ENCODE results near the gene PRPF4. TPM values are rescaled to one million over a fixed set of nuclear protein-coding genes. Genes with fewer than 3 reads are reported as not detected.
"Not testable (repeated sequence)": the region's sequence is repeated elsewhere in the genome, so short reads cannot be mapped to it uniquely, and the experiment has no call there.

PRPF4 gene
- total RNA-seq, 2 experiments from 2014 or later: 68.8 to 72.4 TPM

GRCh38 chr9:113261917-113262671 is 13.4 kb upstream of the PRPF4 start:
- ChIA-PET POLR2A (no interaction called here), CTCF (no interaction called here)

GRCh38 chr9:113266174-113266573 is 9.3 kb upstream of the PRPF4 start:
- ChIA-PET POLR2A (interaction anchor here (0.6 kb wide), 1 partner anchor 1090 kb away, joined by 3 read pairs; no protein-coding TSS in a partner anchor), CTCF (interaction anchor here (0.7 kb wide), 1 partner anchor 11 kb away, joined by 3 read pairs; no protein-coding TSS in a partner anchor)

- CTCF ChIA-PET: no interaction called here
- POLR2A ChIA-PET: no interaction called here
These were observed 7.4 kb upstream of the PRPF4 start for GRCh38 chr9:113267911-113268566.

- ChIA-PET CTCF (no interaction called here), POLR2A (interaction anchor here (1.4 kb wide), 1 partner anchor 49 kb away, joined by 5 read pairs; no protein-coding TSS in a partner anchor)
These were observed 6.1 kb upstream of the PRPF4 start for GRCh38 chr9:113269355-113269754.

GRCh38 chr9:113269871-113270270 is 5.6 kb upstream of the PRPF4 start:
- ChIA-PET POLR2A (interaction anchor here (0.5 to 1.4 kb wide), 2 partner anchors 50 to 79 kb away, joined by 4 to 5 read pairs; no protein-coding TSS in a partner anchor), CTCF (no interaction called here)

GRCh38 chr9:113274474-113275156 is 843 bp upstream of the PRPF4 start:
- CTCF ChIA-PET: interaction anchor here (0.8 to 2.2 kb wide), 16 partner anchors 53 to 383 kb away, joined by 3 to 14 read pairs (median 4); partner anchors contain the start of genes ALAD, BSPRY, C9orf43 and FKBP15
- POLR2A ChIA-PET: interaction anchor here (0.7 to 3.1 kb wide), 9 partner anchors 54 to 1048 kb away, joined by 3 to 18 read pairs (median 6); partner anchors contain the start of genes ALAD, BSPRY, C9orf43 and FKBP15

GRCh38 chr9:113278840-113279239 is 3.4 kb downstream of the PRPF4 start:
- ChIA-PET CTCF (no interaction called here), POLR2A (no interaction called here)

- CTCF ChIA-PET: no interaction called here
- POLR2A ChIA-PET: no interaction called here
These were observed 5.9 kb downstream of the PRPF4 start for GRCh38 chr9:113281356-113281755.

GRCh38 chr9:113289091-113289490 is 13.6 kb downstream of the PRPF4 start:
- CTCF ChIA-PET: no interaction called here
- POLR2A ChIA-PET: no interaction called here

GRCh38 chr9:113290052-113290607 is 14.7 kb downstream of the PRPF4 start:
- ChIA-PET POLR2A (interaction anchor here (0.7 kb wide), 1 partner anchor 16 kb away, joined by 3 read pairs; no protein-coding TSS in a partner anchor), CTCF (interaction anchor here (0.7 kb wide), 1 partner anchor 14 kb away, joined by 3 read pairs; the partner anchor contains the start of genes CDC26 and PRPF4)

- POLR2A ChIA-PET: interaction anchor here (0.6 to 0.7 kb wide), 2 partner anchors 47 to 106 kb away, joined by 3 to 4 read pairs; no protein-coding TSS in a partner anchor
These were observed 17.9 kb downstream of the PRPF4 start for GRCh38 chr9:113293285-113293878.

GRCh38 chr9:113296247-113296646 is 20.8 kb downstream of the PRPF4 start:
- CTCF ChIA-PET, POLR2A ChIA-PET: not testable (repeated sequence)

More at GRCh38 chr9:113293285-113293878, 17.9 kb downstream of the PRPF4 start:
- CTCF ChIA-PET: no interaction called here

- ChIA-PET CTCF (interaction anchor here (0.8 kb wide), 1 partner anchor 22 kb away, joined by 3 read pairs; no protein-coding TSS in a partner anchor), POLR2A (interaction anchor here (0.7 kb wide), 1 partner anchor 9 kb away, joined by 3 read pairs; no protein-coding TSS in a partner anchor)
These were observed 21.5 kb downstream of the PRPF4 start for GRCh38 chr9:113296796-113297558.

- POLR2A ChIA-PET: no interaction called here
- CTCF ChIA-PET: interaction anchor here (0.6 kb wide), 2 partner anchors 105 to 963 kb away, joined by 3 read pairs; no protein-coding TSS in a partner anchor
These were observed 22.9 kb downstream of the PRPF4 start for GRCh38 chr9:113298311-113298710.

GRCh38 chr9:113298924-113299770 is 23.7 kb downstream of the PRPF4 start:
- CTCF ChIA-PET: interaction anchor here (0.6 kb wide), 2 partner anchors 104 to 964 kb away, joined by 3 read pairs; no protein-coding TSS in a partner anchor
- POLR2A ChIA-PET: no interaction called here

GRCh38 chr9:113299800-113300292 is 24.4 kb downstream of the PRPF4 start:
- ChIA-PET CTCF (no interaction called here), POLR2A (no interaction called here)

GRCh38 chr9:113301548-113301947 is 26.1 kb downstream of the PRPF4 start:
- ChIA-PET CTCF (no interaction called here), POLR2A (no interaction called here)

Measured in activated CD8-positive, alpha-beta memory T cell treated with anti-CD3 and anti-CD28 coated beads for 36 hours (primary cell).